Liver (tissue), 9 donors: ENCODE results near the gene CFDP1. TPM values are rescaled to one million over a fixed set of nuclear protein-coding genes. Genes with fewer than 3 reads are reported as not detected.

Experiments
- DNase-seq: peaks from one replicate; pipeline ENCODE4 v3.0.0-alpha.2; 2017; ENCODE audit warnings: low spot score
- H3K27ac ChIP-seq, 2 donors: one replicate each; pipeline ENCODE4 v1.7.0; 2013; ENCODE audit warnings: inconsistent platforms in 2 of 2, low read length in 2 of 2, control low read depth in 1 of 2, low read depth in 1 of 2, mild to moderate bottlenecking in 1 of 2
- H3K27me3 ChIP-seq, 4 donors: one replicate each; pipeline versions ENCODE4 v1.6.1 to v1.7.0; 2013; ENCODE audit warnings: low read length in 3 of 4, inconsistent platforms in 1 of 4, mild to moderate bottlenecking in 1 of 4, moderate library complexity in 1 of 4; ENCODE audit not compliant: control insufficient read depth in 4 of 4, insufficient read depth in 4 of 4
- H3K36me3 ChIP-seq, 4 donors: one replicate each; pipeline versions ENCODE4 v1.6.1 to v1.7.0; 2013; ENCODE audit warnings: low read length in 3 of 4, mild to moderate bottlenecking in 3 of 4, low read depth in 1 of 4, moderate library complexity in 1 of 4; ENCODE audit not compliant: control insufficient read depth in 4 of 4, insufficient read depth in 3 of 4
- H3K4me1 ChIP-seq, 4 donors: one replicate each; pipeline versions ENCODE4 v1.6.1 to v1.7.0; 2013; ENCODE audit warnings: low read length in 3 of 4, mild to moderate bottlenecking in 3 of 4, moderate library complexity in 1 of 4; ENCODE audit not compliant: control insufficient read depth in 4 of 4, insufficient read depth in 4 of 4
- H3K4me3 ChIP-seq, 3 donors: one replicate each; pipeline versions ENCODE4 v1.6.1 to v1.7.0; 2013; ENCODE audit warnings: low read length in 3 of 3, control low read depth in 1 of 3, low read depth in 1 of 3, mild to moderate bottlenecking in 1 of 3
- H3K9ac ChIP-seq, 2 donors: one replicate each; pipeline ENCODE4 v1.7.0; 2013; ENCODE audit warnings: low read length in 2 of 2, mild to moderate bottlenecking in 2 of 2, moderate library complexity in 2 of 2, control low read depth in 1 of 2, low read depth in 1 of 2
- H3K9me3 ChIP-seq, 4 donors: one replicate each; pipeline versions ENCODE4 v1.6.1 to v1.7.0; 2013; ENCODE audit warnings: low read length in 3 of 4; ENCODE audit not compliant: control insufficient read depth in 4 of 4
- EGR1 ChIP-seq, 2 donors: IDR thresholded peaks; 2 replicates each; pipeline ENCODE4 v1.6.1; 2016 to 2018; ENCODE audit warnings: antibody characterized with exemption in 2 of 2, low read depth in 2 of 2
- FOXA1 ChIP-seq: IDR thresholded peaks from 2 replicates; pipeline ENCODE4 v1.6.1; 2016; ENCODE audit warnings: antibody characterized with exemption
- FOXA2 ChIP-seq: IDR thresholded peaks from 2 replicates; pipeline ENCODE4 v1.6.1; 2016; ENCODE audit warnings: antibody characterized with exemption
- GABPA ChIP-seq, 2 donors: IDR thresholded peaks in 1 of 2; conservative IDR thresholded peaks in 1 of 2; 2 replicates each; pipeline ENCODE4 v1.6.1; 2016; ENCODE audit warnings: antibody characterized with exemption in 2 of 2, mild to moderate bottlenecking in 1 of 2, moderate library complexity in 1 of 2
- HNF4A ChIP-seq, 2 donors: conservative IDR thresholded peaks; 2 replicates each; pipeline ENCODE4 v1.6.1; 2016; ENCODE audit warnings: antibody characterized with exemption in 2 of 2, mild to moderate bottlenecking in 2 of 2
- HNF4G ChIP-seq: IDR thresholded peaks from 2 replicates; pipeline ENCODE4 v1.6.1; 2016; ENCODE audit warnings: antibody characterized with exemption
- JUND ChIP-seq, 2 donors: IDR thresholded peaks; 2 replicates each; pipeline ENCODE4 v1.6.1; 2016; ENCODE audit warnings: antibody characterized with exemption in 2 of 2
- NR2F2 ChIP-seq: IDR thresholded peaks from 2 replicates; pipeline ENCODE4 v1.6.1; 2016; ENCODE audit warnings: antibody characterized with exemption
- RAD21 ChIP-seq, 2 donors: IDR thresholded peaks; 2 replicates each; pipeline ENCODE4 v1.6.1; 2016; ENCODE audit warnings: antibody characterized with exemption in 2 of 2, mild to moderate bottlenecking in 2 of 2
- RXRA ChIP-seq, 2 donors: IDR thresholded peaks; 2 replicates each; pipeline ENCODE4 v1.6.1; 2017 to 2018; ENCODE audit warnings: antibody characterized with exemption in 2 of 2, mild to moderate bottlenecking in 1 of 2
- SP1 ChIP-seq: IDR thresholded peaks from 2 replicates; pipeline ENCODE4 v1.6.1; 2018; ENCODE audit warnings: antibody characterized with exemption, mild to moderate bottlenecking
- TAF1 ChIP-seq: conservative IDR thresholded peaks from 2 replicates; pipeline ENCODE4 v1.6.1; 2016; ENCODE audit warnings: antibody characterized with exemption, mild to moderate bottlenecking
- YY1 ChIP-seq: IDR thresholded peaks from 2 replicates; pipeline ENCODE4 v1.6.1; 2016; ENCODE audit warnings: antibody characterized with exemption, mild to moderate bottlenecking
- WGBS: extraction: QIAGEN DNeasy Blood & Tissue Kit; methylation state at CpG from one replicate; pipeline ENCODE4 v1.1.7; 2013; 5-methylcytosine and 5-hydroxymethylcytosine counted together
- polyA plus RNA-seq, 2 donors: library from polyadenylated mRNA; stranded (reverse) in 1 of 2; unstranded in 1 of 2; fragments of 200-250 nt in 1 of 2; fragments of >200 nt in 1 of 2; fragmentation: Nextera tagmentation in 1 of 2; extraction: Ambion mirVana in 1 of 2; gene quantifications; one replicate each; pipeline versions ENCODE4 v1.2.1 to v1.2.3, GENCODE V29; 2013 to 2015
- total RNA-seq, 2 donors: library from RNA; depleted of rRNA; stranded (reverse); fragments of >200 nt; gene quantifications; one replicate each; pipeline ENCODE4 v1.2.3, GENCODE V29; 2014
- TF ChIP-seq, protein P1 (sequence below): IDR thresholded peaks from 2 replicates; pipeline ENCODE4 v1.6.1; 2016; ENCODE audit warnings: antibody characterized with exemption
- TF ChIP-seq, protein P2 (sequence below): IDR thresholded peaks from 2 replicates; pipeline ENCODE4 v1.6.1; 2016; ENCODE audit warnings: antibody characterized with exemption
- TF ChIP-seq, protein P3 (sequence below): IDR thresholded peaks from 2 replicates; pipeline ENCODE4 v1.6.1; 2016; ENCODE audit warnings: antibody characterized with exemption, mild to moderate bottlenecking
- TF ChIP-seq, protein P4 (sequence below): fragments of 150-350 bp; IDR thresholded peaks from 2 replicates; pipeline ENCODE4 v1.5.1; 2017; ENCODE audit warnings: improper control_type of control experiment, low read depth, low read length; ENCODE audit not compliant: missing input control
- TF ChIP-seq, protein P5 (sequence below): IDR thresholded peaks from 2 replicates; pipeline ENCODE4 v1.6.1; 2016; ENCODE audit warnings: antibody characterized with exemption
- donor health status: healthy.
- donor health status: healthy.
- donor health status: healthy.
- donor health status: healthy.
- donor health status: healthy.

The CFDP1 gene
- total and polyA plus RNA-seq, 4 donors: 20.5 to 49.2 (median 33.9) TPM

DNA sequence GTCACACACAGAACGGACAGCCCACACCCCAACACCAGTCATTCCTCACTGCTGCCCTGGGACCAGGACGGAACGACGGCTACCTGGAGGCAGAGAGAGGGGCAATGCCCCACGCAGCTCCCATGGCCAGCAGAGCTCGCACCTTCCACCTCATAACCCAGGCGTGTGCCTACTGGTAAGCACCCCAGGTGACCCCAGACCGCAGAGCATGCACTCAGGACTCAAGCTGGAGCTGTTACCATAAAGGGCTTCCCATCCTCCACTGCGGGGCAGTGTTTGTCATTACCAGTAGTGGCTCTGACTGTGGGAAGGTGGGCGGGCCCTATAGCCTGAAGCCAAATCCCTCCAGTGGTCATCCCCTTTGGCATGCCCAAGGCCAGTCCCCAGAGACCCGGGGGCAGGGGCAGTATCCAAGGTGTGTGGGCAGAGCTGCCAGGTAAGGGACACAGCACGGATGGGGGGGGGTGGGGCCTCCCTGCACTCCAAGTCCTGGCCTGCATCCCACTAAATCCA lies 177.2 kb downstream of the CFDP1 start:
- no peak for DNase-seq
- Histone ChIP-seq H3K27ac (peak overlapping the region; percentile 38 to 47), H3K9ac (no peak overlapping the region), H3K36me3 (no peaks in the 10 kb centered on the region), H3K27me3 (no peaks in the 10 kb centered on the region), H3K9me3 (no peaks in the 10 kb centered on the region), H3K4me3 (no peak overlapping the region), H3K4me1 (peaks cover 15 to 52% (median 26%) of the 10 kb centered on the region in 4 donors)
- TF ChIP-seq, protein P1, sequence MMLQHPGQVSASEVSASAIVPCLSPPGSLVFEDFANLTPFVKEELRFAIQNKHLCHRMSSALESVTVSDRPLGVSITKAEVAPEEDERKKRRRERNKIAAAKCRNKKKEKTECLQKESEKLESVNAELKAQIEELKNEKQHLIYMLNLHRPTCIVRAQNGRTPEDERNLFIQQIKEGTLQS: no peak
- no peak for TF ChIP-seq TAF1
- WGBS: 75% methylated on average over 12 of the region's 12 CpGs

DNA sequence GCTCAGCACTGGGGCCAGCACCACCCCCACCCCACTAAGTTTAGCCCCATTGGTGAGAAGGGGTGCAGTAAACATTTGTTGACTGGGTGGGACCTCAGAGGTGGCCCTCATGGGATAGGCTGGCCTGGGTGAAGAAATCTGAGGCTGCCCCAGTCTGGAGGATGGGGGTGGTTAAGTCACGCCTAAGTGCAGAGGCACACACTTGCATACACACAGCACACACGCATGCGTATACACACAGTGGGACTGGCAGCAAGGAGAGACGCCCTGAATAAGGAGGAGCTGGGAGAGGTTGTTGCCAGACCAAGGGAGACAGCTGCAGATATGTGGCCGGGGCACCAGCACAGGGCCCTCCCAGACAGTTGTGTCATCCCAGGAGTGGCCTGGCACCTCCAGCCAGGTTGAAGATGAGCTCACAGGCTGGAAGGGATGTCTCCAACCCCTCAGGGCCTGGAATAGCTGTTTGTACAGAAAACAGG lies 178.9 kb downstream of the CFDP1 start:
- peak overlapping the region in 1 of 2 donors; percentile 2 for H3K27ac ChIP-seq
- no peak overlapping the region for H3K4me3 ChIP-seq
- H3K9ac ChIP-seq: no peak overlapping the region
- 63% methylated on average over 5 of the region's 5 CpGs for WGBS
- DNase-seq: no peak
- no peaks in the 10 kb centered on the region for H3K9me3 ChIP-seq
- no peaks in the 10 kb centered on the region for H3K27me3 ChIP-seq
- peaks cover 19 to 62% (median 34%) of the 10 kb centered on the region in 4 donors for H3K4me1 ChIP-seq
- H3K36me3 ChIP-seq: no peaks in the 10 kb centered on the region
- TF ChIP-seq SP1 (no peak), EGR1 (IDR thresholded peaks at IDR 0.05; ENCODE audit: low read depth in 2 of 2) (no peak), FOXA2 (no peak), YY1 (no peak), NR2F2 (no peak), FOXA1 (no peak), TAF1 (no peak), GABPA (IDR thresholded peaks at IDR 0.05 in 1 of 2, conservative IDR thresholded peaks at IDR 0.05 in 1 of 2) (no peak), RXRA (IDR thresholded peaks at IDR 0.05) (no peak), HNF4G (no peak), JUND (IDR thresholded peaks at IDR 0.05) (no peak), RAD21 (IDR thresholded peaks at IDR 0.05) (no peak), HNF4A (conservative IDR thresholded peaks at IDR 0.05) (no peak)
- TF ChIP-seq, protein P2, sequence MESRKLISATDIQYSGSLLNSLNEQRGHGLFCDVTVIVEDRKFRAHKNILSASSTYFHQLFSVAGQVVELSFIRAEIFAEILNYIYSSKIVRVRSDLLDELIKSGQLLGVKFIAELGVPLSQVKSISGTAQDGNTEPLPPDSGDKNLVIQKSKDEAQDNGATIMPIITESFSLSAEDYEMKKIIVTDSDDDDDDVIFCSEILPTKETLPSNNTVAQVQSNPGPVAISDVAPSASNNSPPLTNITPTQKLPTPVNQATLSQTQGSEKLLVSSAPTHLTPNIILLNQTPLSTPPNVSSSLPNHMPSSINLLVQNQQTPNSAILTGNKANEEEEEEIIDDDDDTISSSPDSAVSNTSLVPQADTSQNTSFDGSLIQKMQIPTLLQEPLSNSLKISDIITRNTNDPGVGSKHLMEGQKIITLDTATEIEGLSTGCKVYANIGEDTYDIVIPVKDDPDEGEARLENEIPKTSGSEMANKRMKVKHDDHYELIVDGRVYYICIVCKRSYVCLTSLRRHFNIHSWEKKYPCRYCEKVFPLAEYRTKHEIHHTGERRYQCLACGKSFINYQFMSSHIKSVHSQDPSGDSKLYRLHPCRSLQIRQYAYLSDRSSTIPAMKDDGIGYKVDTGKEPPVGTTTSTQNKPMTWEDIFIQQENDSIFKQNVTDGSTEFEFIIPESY: no peak
- TF ChIP-seq, protein P3, sequence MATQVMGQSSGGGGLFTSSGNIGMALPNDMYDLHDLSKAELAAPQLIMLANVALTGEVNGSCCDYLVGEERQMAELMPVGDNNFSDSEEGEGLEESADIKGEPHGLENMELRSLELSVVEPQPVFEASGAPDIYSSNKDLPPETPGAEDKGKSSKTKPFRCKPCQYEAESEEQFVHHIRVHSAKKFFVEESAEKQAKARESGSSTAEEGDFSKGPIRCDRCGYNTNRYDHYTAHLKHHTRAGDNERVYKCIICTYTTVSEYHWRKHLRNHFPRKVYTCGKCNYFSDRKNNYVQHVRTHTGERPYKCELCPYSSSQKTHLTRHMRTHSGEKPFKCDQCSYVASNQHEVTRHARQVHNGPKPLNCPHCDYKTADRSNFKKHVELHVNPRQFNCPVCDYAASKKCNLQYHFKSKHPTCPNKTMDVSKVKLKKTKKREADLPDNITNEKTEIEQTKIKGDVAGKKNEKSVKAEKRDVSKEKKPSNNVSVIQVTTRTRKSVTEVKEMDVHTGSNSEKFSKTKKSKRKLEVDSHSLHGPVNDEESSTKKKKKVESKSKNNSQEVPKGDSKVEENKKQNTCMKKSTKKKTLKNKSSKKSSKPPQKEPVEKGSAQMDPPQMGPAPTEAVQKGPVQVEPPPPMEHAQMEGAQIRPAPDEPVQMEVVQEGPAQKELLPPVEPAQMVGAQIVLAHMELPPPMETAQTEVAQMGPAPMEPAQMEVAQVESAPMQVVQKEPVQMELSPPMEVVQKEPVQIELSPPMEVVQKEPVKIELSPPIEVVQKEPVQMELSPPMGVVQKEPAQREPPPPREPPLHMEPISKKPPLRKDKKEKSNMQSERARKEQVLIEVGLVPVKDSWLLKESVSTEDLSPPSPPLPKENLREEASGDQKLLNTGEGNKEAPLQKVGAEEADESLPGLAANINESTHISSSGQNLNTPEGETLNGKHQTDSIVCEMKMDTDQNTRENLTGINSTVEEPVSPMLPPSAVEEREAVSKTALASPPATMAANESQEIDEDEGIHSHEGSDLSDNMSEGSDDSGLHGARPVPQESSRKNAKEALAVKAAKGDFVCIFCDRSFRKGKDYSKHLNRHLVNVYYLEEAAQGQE: no peak
- TF ChIP-seq, protein P4, sequence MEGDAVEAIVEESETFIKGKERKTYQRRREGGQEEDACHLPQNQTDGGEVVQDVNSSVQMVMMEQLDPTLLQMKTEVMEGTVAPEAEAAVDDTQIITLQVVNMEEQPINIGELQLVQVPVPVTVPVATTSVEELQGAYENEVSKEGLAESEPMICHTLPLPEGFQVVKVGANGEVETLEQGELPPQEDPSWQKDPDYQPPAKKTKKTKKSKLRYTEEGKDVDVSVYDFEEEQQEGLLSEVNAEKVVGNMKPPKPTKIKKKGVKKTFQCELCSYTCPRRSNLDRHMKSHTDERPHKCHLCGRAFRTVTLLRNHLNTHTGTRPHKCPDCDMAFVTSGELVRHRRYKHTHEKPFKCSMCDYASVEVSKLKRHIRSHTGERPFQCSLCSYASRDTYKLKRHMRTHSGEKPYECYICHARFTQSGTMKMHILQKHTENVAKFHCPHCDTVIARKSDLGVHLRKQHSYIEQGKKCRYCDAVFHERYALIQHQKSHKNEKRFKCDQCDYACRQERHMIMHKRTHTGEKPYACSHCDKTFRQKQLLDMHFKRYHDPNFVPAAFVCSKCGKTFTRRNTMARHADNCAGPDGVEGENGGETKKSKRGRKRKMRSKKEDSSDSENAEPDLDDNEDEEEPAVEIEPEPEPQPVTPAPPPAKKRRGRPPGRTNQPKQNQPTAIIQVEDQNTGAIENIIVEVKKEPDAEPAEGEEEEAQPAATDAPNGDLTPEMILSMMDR: no peak
- TF ChIP-seq, protein P1: no peak
- TF ChIP-seq, protein P5, sequence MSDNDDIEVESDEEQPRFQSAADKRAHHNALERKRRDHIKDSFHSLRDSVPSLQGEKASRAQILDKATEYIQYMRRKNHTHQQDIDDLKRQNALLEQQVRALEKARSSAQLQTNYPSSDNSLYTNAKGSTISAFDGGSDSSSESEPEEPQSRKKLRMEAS: no peak
